HepG2 (cell line): ENCODE measurements around the gene AFF1. TPM values are rescaled to one million over a fixed set of nuclear protein-coding genes. Genes with fewer than 3 reads are reported as not detected.

Experiments
- ATAC-seq: fragments of 200-7000 bp; cut with Tn5 transposase; 3 replicates; pipeline ENCODE4 v1.9.1; 2020; ENCODE audit warnings: mild to moderate bottlenecking, moderate library complexity
- BruUV-seq: library from RNA; stranded (reverse); fragments of 400-500 nt; replicated peaks from 2 replicates; lab custom pipeline; 2021; lab: Mats Ljungman, UMichigan
- CTCF ChIA-PET: fragments of 300-600 bp; formaldehyde crosslinking; extraction: SDS; loops from one replicate; lab custom pipeline; 2021; ENCODE audit warnings: low total read pairs, inconsistent platforms, low intra/inter-chr PET ratio; lab: Yijun Ruan, JAX
- POLR2A ChIA-PET: fragments of 350-600 bp; sonication (Branson Sonifier 250); formaldehyde crosslinking; loops from one replicate; lab custom pipeline; 2020; ENCODE audit warnings: antibody characterized with exemption, inconsistent platforms; lab: Yijun Ruan, JAX
- DNase-seq: peaks from one replicate; pipeline ENCODE4 v3.0.0-alpha.2; 2015; ENCODE audit warnings: low spot score
- FAIRE-seq: peaks from 3 replicates; lab custom pipeline; 2011; peaks lifted over from hg19 to GRCh38; lab: Jason Lieb, UNC
- H2AFZ ChIP-seq: one replicate; pipeline ENCODE4 v1.6.1; 2011; ENCODE audit warnings: low read length, inconsistent platforms
- H3K27ac ChIP-seq: fragments of 300-600 bp; 3 replicates; pipeline ENCODE4 v1.8.0; 2011; ENCODE audit warnings: mixed run types, mild to moderate bottlenecking, mixed read lengths, low read length, inconsistent platforms; ENCODE audit not compliant: insufficient read depth; ENCODE audit errors: extremely low read length
- H3K27me3 ChIP-seq, 2 experiments: fragments of 200-600 bp in 1 of 2; 2 replicates in 1 of 2; 3 replicates in 1 of 2; pipeline versions ENCODE4 v1.6.0 to v1.8.0; 2011; ENCODE audit warnings: low read length in 2 of 2, mild to moderate bottlenecking in 2 of 2, moderate library complexity in 2 of 2, inconsistent platforms in 1 of 2; ENCODE audit not compliant: insufficient read depth in 2 of 2, control insufficient read depth in 1 of 2
- H3K36me3 ChIP-seq, 2 experiments: fragments of 200-600 bp in 1 of 2; replicated peaks in 1 of 2; 2 replicates in 1 of 2; 3 replicates in 1 of 2; pipeline versions ENCODE4 v1.5.1 to v1.8.0; 2011; ENCODE audit warnings: low read length in 2 of 2, inconsistent platforms in 1 of 2; ENCODE audit not compliant: insufficient read depth in 2 of 2, control insufficient read depth in 1 of 2
- H3K4me1 ChIP-seq: 2 replicates; pipeline ENCODE4 v1.5.1; 2012; ENCODE audit warnings: low read length, inconsistent platforms; ENCODE audit not compliant: insufficient read depth
- H3K4me2 ChIP-seq: 2 replicates; pipeline ENCODE4 v1.6.0; 2011; ENCODE audit warnings: low read depth, low read length, inconsistent platforms
- H3K4me3 ChIP-seq, 3 experiments: fragments of 200-600 bp in 1 of 3; sonication (generic), shearing (Covaris generic) in 1 of 3; replicated peaks in 1 of 3; 2 replicates each; pipeline ENCODE4 v1.5.1; 2011 to 2016; ENCODE audit warnings: low read length in 3 of 3, inconsistent platforms in 2 of 3, low read depth in 2 of 3, mild to moderate bottlenecking in 2 of 3, control low read depth in 1 of 3, mixed read lengths in 1 of 3; ENCODE audit not compliant: insufficient read depth in 1 of 3
- H3K79me2 ChIP-seq: one replicate; pipeline ENCODE4 v1.6.1; 2011; ENCODE audit warnings: low read length, inconsistent platforms; ENCODE audit not compliant: insufficient read depth
- H3K9ac ChIP-seq: 2 replicates; pipeline ENCODE4 v1.6.0; 2011; ENCODE audit warnings: mild to moderate bottlenecking, low read depth, low read length, inconsistent platforms; ENCODE audit not compliant: insufficient read depth
- H3K9me3 ChIP-seq: 2 replicates; pipeline ENCODE4 v1.5.1; 2012; ENCODE audit warnings: mild to moderate bottlenecking, low read length
- H4K20me1 ChIP-seq: 2 replicates; pipeline ENCODE4 v1.6.0; 2011; ENCODE audit warnings: inconsistent platforms, mild to moderate bottlenecking, low read length, moderate library complexity; ENCODE audit not compliant: insufficient read depth
- ARID3A ChIP-seq: IDR thresholded peaks from 2 replicates; pipeline ENCODE4 v1.6.1; 2012; ENCODE audit warnings: low read depth, low read length, improper control_type of control experiment
- BRCA1 ChIP-seq: sonication (generic); formaldehyde crosslinking; IDR thresholded peaks from 2 replicates; pipeline ENCODE4 v1.4.0; 2020; ENCODE audit warnings: missing genetic modification reagents
- CREB1 ChIP-seq, 2 experiments: fragments of 450-650 bp in 1 of 2; IDR thresholded peaks; 2 replicates each; pipeline ENCODE4 v1.6.1; 2016 to 2017; ENCODE audit warnings: control low read depth in 1 of 2, mild to moderate bottlenecking in 1 of 2, missing compliant biosample characterization in 1 of 2, missing genetic modification characterization in 1 of 2
- GPBP1L1 ChIP-seq: sonication (generic); formaldehyde crosslinking; IDR thresholded peaks from 2 replicates; pipeline ENCODE4 v1.5.0; 2020; ENCODE audit warnings: mild to moderate bottlenecking, missing genetic modification reagents
- LCORL ChIP-seq, 2 experiments: fragments of 450-650 bp in 1 of 2; sonication (generic) in 1 of 2; formaldehyde crosslinking in 1 of 2; IDR thresholded peaks; 2 replicates each; pipeline versions ENCODE4 v1.5.0 to v1.6.1; 2017 to 2020; ENCODE audit warnings: antibody characterized with exemption in 1 of 2, missing genetic modification reagents in 1 of 2
- NFKBIZ ChIP-seq: IDR thresholded peaks from 2 replicates; pipeline ENCODE4 v1.6.1; 2018; ENCODE audit warnings: missing genetic modification reagents, missing compliant biosample characterization
- RCOR2 ChIP-seq: IDR thresholded peaks from 2 replicates; pipeline ENCODE4 v1.6.1; 2016; ENCODE audit warnings: missing biosample characterization, missing genetic modification reagents
- RFX5 ChIP-seq: IDR thresholded peaks from 2 replicates; pipeline ENCODE4 v1.6.1; 2011; ENCODE audit warnings: low read depth, low read length, improper control_type of control experiment
- TGIF2 ChIP-seq: IDR thresholded peaks from 2 replicates; pipeline ENCODE4 v1.6.1; 2016; ENCODE audit warnings: control low read depth, missing compliant biosample characterization
- ZBTB43 ChIP-seq: sonication (generic); formaldehyde crosslinking; conservative IDR thresholded peaks from 2 replicates; pipeline ENCODE4 v1.4.0; 2020; ENCODE audit warnings: missing genetic modification reagents
- ZC3H13 ChIP-seq: sonication (generic); formaldehyde crosslinking; IDR thresholded peaks from 2 replicates; pipeline ENCODE4 v1.8.1; 2023; ENCODE audit warnings: mild to moderate bottlenecking, missing genetic modification reagents, moderate library complexity
- ZKSCAN5 ChIP-seq: sonication (generic); formaldehyde crosslinking; IDR thresholded peaks from 2 replicates; pipeline ENCODE4 v1.5.1; 2020; ENCODE audit warnings: mild to moderate bottlenecking, missing genetic modification reagents
- ZNF10 ChIP-seq: sonication (generic); formaldehyde crosslinking; IDR thresholded peaks from 2 replicates; pipeline ENCODE4 v1.4.0; 2020; ENCODE audit warnings: mild to moderate bottlenecking, low read depth, missing genetic modification reagents, borderline replicate concordance
- ZNF101 ChIP-seq: sonication (generic); formaldehyde crosslinking; IDR thresholded peaks from 2 replicates; pipeline ENCODE4 v1.4.0; 2020; ENCODE audit warnings: mild to moderate bottlenecking, low read depth, missing genetic modification reagents, borderline replicate concordance
- ZNF337 ChIP-seq: sonication (generic); formaldehyde crosslinking; IDR thresholded peaks from 2 replicates; pipeline ENCODE4 v1.5.1; 2020; ENCODE audit warnings: missing genetic modification reagents, low read depth, mild to moderate bottlenecking, borderline replicate concordance
- ZNF432 ChIP-seq: sonication (generic); formaldehyde crosslinking; IDR thresholded peaks from 2 replicates; pipeline ENCODE4 v1.5.0; 2020; ENCODE audit warnings: missing genetic modification reagents, mild to moderate bottlenecking, borderline replicate concordance
- ZNF468 ChIP-seq: sonication (generic); formaldehyde crosslinking; IDR thresholded peaks from 2 replicates; pipeline ENCODE4 v1.8.0; 2022; ENCODE audit warnings: mild to moderate bottlenecking, moderate library complexity, missing genetic modification reagents
- ZNF589 ChIP-seq: sonication (generic); formaldehyde crosslinking; conservative IDR thresholded peaks from 2 replicates; pipeline ENCODE4 v1.8.0; 2022; ENCODE audit warnings: mild to moderate bottlenecking, moderate library complexity, missing genetic modification reagents
- ZNF703 ChIP-seq: sonication (generic); formaldehyde crosslinking; IDR thresholded peaks from 2 replicates; pipeline ENCODE4 v1.5.1; 2020; ENCODE audit warnings: missing genetic modification reagents, mild to moderate bottlenecking, moderate library complexity, borderline replicate concordance
- ZNF790 ChIP-seq: sonication (generic); formaldehyde crosslinking; IDR thresholded peaks from 2 replicates; pipeline ENCODE4 v1.8.0; 2022; ENCODE audit warnings: missing genetic modification reagents, mild to moderate bottlenecking, borderline replicate concordance
- WGBS: methylation state at CpG from one replicate; pipeline ENCODE4 v1.1.6; 2017; ENCODE audit warnings: low lambda C conversion rate; 5-methylcytosine and 5-hydroxymethylcytosine counted together
- in situ Hi-C: cut with HindIII; loops from 2 replicates; pipeline ENCODE4 v1.10.0; 2017; ENCODE audit warnings: low pct_unique_long_range_greater_than_20kb; ENCODE audit not compliant: extremely low pct_ligation_motif_present
- intact Hi-C: fragments of 100-400 bp; cut with micrococcal nuclease; formaldehyde crosslinking; loops from one replicate; pipeline ENCODE4 v1.10.0; 2022; ENCODE audit not compliant: unreplicated experiment
- polyA plus RNA-seq, 8 experiments: library from polyadenylated mRNA; depleted of rRNA in 3 of 8; stranded (reverse) in 7 of 8; unstranded in 1 of 8; fragments of >200 nt; fragmentation: Illumina TruSeq in 4 of 8; extraction: Trizol in 4 of 8; gene quantifications; 2 replicates each; pipeline versions ENCODE4 v1.2.1 to v1.2.3, GENCODE V29; 2011 to 2016; ENCODE audit warnings: low read depth in 4 of 8, missing spikeins in 1 of 8, mixed read lengths in 1 of 8; ENCODE audit not compliant: insufficient read depth in 1 of 8
- total RNA-seq, 5 experiments: library from RNA; depleted of rRNA; stranded (reverse); fragments of >200 nt; fragmentation: Illumina TruSeq; extraction: Trizol; gene quantifications; 2 replicates each; pipeline ENCODE4 v1.2.3, GENCODE V29; 2016; ENCODE audit warnings: low read depth in 1 of 5

AFF1 gene
- total and polyA plus RNA-seq, 2 of the 13 experiments (the other 11 are each of a cell fraction or from before 2014, with no cell fraction given), result 15.5 to 15.9 TPM

GRCh38 chr4:87076690-87077358 lies 142.0 kb downstream of the AFF1 start:
- WGBS, result 96% methylated on average over 6 of the region's 6 CpGs
- peaks cover 10% of the 10 kb centered on the region for H3K79me2 ChIP-seq
- no peak for TF ChIP-seq CREB1 (IDR thresholded peaks at IDR 0.05)
- TF ChIP-seq CREB1 (CRISPR knock-in tag; IDR thresholded peaks at IDR 0.05), result no peak
- no peak for TF ChIP-seq ZNF432
- no peak for TF ChIP-seq ZNF10 (CRISPR knock-in tag)
- no peak for TF ChIP-seq BRCA1 (CRISPR knock-in tag)
- TF ChIP-seq LCORL (IDR thresholded peaks at IDR 0.05), result no peak
- TF ChIP-seq LCORL (CRISPR knock-in tag; IDR thresholded peaks at IDR 0.05), result no peak
- no peak for TF ChIP-seq ZBTB43 (CRISPR knock-in tag)
- TF ChIP-seq ZNF101 (CRISPR knock-in tag), result no peak
- no peak for TF ChIP-seq ZNF589 (CRISPR knock-in tag)
- no peak for TF ChIP-seq GPBP1L1 (CRISPR knock-in tag)
- TF ChIP-seq ZKSCAN5 (CRISPR knock-in tag), result no peak
- TF ChIP-seq TGIF2, result no peak
- no peak for TF ChIP-seq RCOR2 (CRISPR knock-in tag)
- no peak for TF ChIP-seq ZNF790 (CRISPR knock-in tag)
- no peak for TF ChIP-seq ZNF703 (CRISPR knock-in tag)
- no peak for TF ChIP-seq ARID3A
- no peak for TF ChIP-seq ZC3H13
- no peak for TF ChIP-seq RFX5
- no peak for TF ChIP-seq NFKBIZ
- TF ChIP-seq ZNF337 (CRISPR knock-in tag), result no peak
- TF ChIP-seq ZNF468, result no peak

More at GRCh38 chr4:87076690-87077358, 142.0 kb downstream of the AFF1 start:
- no peak for FAIRE-seq
- ChIA-PET CTCF (no interaction called here), POLR2A (no interaction called here)
- Histone ChIP-seq H3K4me1 (peaks cover 15% of the 10 kb centered on the region), H3K4me2 (no peak overlapping the region), H2AFZ (no peak overlapping the region), H3K27me3 (no peaks in the 10 kb centered on the region), H3K9ac (no peak overlapping the region), H4K20me1 (peaks cover 15% of the 10 kb centered on the region; the same call in 1 of the 2 replicates), H3K36me3 (peaks cover 0 to 1% of the 10 kb centered on the region in 2 experiments; a peak in 2 of 5 replicates), H3K9me3 (no peaks in the 10 kb centered on the region), H3K27ac (no peak overlapping the region), H3K4me3 (no peak overlapping the region)
- in situ Hi-C loops, result no loop called here
- no peak for ATAC-seq
- BruUV-seq, result no TSS peak
- intact Hi-C loops, result no loop called here
- no peak for DNase-seq
